Stimulated activated CD4-positive, alpha-beta T cell treated with anti-CD3 and anti-CD28 coated beads, TNF-alpha, amount 100 ng/mL, for 4 hours (primary cell): Measurements from ENCODE around the gene CNST.
"Not testable (repeated sequence)": the region's sequence is repeated elsewhere in the genome, so short reads cannot be mapped to it uniquely, and the experiment has no call there.

ENCODE experiments used
- DNase-seq, 3 experiments: peaks; one replicate each; pipeline ENCODE4 v3.0.0-alpha.2; 2020; ENCODE audit warnings: low read depth in 3 of 3

Gene CNST

DNA sequence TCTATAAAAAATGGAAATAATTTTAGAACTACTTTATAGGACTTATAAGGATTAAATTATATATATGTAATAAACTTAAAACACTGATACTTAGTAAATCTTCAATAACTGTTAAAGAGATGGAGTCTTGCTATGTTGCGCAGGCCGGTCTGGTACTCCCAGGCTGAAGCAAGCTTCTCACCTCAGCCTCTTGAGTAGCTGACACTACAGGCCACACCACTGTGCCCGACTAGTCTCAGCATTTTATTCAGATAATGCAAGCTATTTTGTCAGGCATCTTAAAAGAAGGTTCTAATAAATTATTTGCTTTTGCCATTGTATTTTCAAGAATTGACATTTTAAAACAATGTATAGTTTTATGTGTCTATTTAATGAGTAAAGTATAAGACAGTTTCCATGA is 20.8 kb downstream of the CNST start:
- DNase-seq = no peak

DNA sequence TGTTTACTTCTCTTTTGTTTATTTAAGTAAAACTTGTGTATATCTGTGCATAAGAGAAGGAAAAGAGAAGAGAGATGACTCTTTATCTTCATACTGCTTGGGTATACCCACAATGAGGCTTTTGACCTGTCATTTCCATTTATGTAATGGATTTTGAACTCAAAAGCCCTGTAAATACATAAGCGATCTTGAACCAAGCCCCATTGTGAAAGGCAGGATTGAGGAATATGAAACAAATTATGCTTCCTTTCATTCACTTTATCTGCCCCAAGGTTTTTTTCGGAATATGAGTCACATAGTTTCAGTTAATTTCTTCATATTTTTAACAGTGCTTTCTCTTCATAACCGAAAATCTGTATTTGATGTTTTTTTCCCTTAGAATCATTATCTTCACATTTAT is 21.4 kb downstream of the CNST start:
- no peak for DNase-seq

DNA sequence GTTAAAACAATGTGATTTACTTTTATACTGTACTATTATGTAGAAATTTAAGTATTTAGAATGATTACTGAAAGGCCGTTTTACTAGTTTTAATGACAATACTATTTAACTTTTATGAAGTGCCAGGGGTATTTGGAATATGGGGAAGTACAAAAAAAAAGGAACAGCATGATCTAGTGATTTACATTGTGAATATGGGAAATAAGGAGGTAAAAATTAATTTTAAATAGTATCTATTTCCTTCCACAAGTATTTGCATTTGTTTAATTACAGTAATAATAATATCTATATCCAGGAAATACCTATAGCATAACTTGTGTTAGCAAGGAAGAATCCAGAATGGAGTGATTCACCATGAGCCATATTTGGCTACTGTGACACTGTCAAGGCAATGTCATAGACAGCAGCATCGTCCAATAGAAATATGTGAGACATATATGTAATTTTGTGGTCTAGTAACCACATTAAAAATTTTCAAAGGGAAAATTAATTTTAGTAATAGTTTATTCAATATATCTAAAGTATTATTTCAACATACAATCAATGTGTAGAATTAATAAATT is 22.0 kb downstream of the CNST start:
- DNase-seq = no peak

- DNase-seq = not testable (repeated sequence)
Observed at GRCh38 chr1:246589919-246590318, 23.7 kb downstream of the CNST start.

GRCh38 chr1:246591047-246591446 is 24.8 kb downstream of the CNST start:
- DNase-seq = no peak

- DNase-seq = no peak
Observed at GRCh38 chr1:246591504-246591903, 25.2 kb downstream of the CNST start.

DNA sequence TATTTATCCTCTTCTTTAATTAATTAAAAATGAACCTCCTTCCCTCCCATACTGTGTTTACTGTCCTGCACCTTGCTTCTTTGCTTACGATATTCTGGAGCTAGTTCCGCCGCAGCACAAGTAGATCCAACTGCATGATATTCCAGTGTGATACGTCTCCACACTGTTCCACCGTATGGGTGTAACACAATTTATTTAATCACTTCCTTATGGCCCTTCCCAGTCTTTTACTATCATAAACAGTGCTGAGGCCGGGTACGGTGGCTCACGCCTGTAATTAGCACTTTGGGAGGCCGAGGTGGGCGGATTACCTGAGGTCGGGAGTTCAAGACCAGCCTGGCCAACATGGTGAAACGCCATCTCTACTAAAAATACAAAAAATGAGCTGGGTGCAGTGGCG is 25.7 kb downstream of the CNST start:
- DNase-seq = no peak

GRCh38 chr1:246592695-246593094 is 26.4 kb downstream of the CNST start:
- no peak for DNase-seq

DNA sequence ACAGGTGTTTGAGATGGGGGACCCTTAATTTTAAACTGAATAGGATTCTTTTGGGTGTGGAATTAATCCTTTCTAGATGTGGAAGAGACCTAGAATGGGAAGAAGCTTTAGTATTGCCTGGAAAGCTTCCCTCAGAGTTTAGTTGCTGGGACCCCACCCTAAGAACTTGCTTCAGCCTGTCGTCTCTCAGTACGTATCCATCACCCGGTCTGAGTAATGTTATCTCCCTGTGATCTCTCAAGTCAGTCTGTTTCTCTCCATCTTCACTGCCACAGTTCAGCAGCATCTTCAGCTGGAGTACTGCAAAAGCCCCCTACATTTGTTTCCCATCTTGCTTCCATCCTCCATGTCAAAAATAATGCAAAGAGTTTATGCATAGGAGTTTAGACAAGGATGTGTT is 28.9 kb downstream of the CNST start:
- DNase-seq = no peak

DNA sequence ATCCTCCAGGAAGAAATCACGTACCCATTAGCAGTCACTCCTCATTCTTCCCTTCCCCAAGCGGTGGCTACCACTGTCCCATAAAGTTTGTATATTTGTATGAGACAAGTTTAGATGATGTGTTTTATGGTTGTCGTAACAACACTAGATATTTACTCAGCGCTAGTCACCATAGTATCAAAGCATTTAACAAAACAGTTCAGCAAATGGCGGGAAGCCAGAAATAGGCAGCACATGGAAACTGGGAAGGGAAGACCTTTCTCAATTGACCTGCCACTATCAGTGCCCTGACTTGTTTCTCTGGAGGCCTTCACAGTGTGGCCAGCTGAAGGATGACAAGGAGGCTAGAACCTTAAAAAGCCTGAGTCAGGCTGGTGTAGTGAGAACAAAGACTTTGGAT is 31.1 kb downstream of the CNST start:
- DNase-seq = no peak

- DNase-seq = no peak
Observed at GRCh38 chr1:246597971-246598370, 31.7 kb downstream of the CNST start.

DNA sequence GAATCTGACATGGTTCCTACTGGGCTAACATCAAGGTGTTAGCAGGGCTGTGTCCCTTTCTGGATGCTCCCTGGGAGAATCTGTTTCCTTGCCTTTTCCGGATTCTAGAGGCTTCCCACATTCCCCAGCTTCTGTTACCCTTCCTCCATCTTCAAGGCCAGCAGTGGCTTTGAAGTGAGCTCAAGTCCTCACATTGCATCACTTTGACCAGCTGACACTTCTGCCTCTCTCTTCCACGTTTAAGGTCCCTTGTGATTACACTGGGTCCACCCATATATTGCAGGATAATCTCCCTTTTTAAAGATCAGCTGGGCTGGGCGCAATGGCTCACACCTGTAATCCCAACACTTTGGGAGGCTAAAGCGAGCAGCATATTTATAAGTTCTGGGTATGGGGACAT is 33.1 kb downstream of the CNST start:
- DNase-seq = no peak

DNA sequence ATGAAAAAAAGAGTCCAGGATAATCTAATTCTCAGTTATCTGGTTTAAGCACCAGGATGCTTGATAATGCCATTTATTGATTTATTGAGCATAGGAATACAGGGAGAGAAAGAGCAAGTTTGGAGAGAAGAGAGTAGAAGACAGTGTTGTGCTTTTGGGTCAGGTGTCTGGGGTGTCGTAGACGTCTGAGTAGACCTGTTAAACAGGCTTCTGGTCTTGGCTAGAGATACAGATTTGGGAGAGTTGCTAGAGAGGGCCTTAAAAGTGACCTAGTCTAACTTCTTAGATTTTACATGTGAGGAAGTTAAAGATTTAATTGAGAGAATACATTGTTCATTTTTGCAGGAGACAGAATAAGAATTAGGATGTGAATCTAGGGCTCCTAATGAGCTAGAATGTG is 34.3 kb downstream of the CNST start:
- DNase-seq = no peak

GRCh38 chr1:246602194-246602593 is 35.9 kb downstream of the CNST start:
- no peak for DNase-seq

DNA sequence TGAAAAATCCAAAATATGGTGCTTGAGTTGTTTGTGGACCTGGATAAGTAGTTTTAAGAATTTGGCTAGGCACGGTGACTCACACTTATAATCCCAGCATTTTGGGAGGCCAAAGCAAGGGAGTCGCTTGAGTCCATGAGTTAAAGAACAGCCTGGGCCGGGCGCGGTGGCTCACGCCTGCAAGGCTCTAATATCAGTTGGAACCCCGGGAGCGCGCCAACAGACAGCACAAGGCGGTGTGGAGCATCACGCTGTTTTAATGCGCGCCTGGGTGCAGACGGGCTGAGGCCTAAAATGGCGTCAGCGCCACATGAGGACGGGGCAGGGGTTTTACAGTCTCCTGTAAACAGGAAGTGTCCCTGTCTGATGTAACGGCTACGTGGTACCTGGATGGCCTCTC is 39.0 kb downstream of the CNST start:
- DNase-seq = not testable (repeated sequence)

GRCh38 chr1:246607462-246607861 is 41.2 kb downstream of the CNST start:
- no peak for DNase-seq

DNA sequence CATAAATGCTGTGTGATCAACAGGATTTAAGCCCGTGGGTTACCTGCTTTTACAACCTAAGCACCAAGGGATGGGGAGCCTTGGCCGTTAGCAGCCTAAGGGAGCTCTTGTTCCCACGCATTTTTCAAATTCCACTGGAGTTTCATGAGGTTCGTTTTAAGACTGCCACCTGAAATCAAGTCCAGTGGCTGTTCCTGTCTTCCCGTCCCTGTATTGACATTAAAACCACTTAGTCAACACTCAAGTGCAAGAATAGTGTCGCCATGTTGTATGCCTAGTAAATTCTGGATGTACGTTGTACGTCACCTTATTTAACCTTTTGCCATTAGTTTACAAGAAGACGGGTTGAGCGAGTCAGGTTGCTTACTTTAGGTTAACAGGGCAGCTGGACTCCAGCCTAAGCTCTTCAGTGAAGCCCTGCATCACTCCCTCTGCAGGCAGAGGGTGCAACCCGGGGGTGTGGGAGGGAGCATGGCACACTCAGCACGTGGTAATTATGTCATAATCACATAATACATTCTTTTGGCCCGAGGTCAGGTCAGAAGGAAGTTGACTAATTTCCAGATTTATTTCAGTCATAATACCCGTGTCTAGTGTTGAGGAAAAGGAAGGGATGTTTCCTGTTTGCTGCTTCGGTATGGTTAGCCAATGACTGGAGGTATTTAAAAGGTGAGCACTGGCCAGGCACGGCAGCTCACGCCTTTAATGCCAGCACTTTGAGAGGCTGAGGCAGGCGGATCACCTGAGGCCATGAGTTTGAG is 42.5 kb downstream of the CNST start:
- DNase-seq = peak in 1 of 3 experiments; percentile 8

DNA sequence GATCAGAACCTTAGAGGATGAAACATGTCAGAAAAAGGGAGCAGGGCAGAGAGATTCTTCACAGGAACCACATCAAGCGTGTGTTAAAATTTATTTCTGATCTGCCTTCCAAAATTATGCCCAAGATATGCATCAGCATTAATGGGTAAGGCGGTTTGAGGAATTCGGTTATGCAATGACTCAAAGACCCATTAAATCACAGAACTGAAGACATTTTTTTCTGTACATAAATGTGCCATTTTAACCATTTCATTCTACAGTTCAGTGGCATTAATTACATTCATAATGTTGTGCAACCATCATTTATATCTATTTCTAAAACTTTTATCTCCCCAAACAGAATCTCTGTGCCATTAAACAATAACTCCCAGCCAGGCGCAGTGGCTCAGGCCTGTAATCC is 43.4 kb downstream of the CNST start:
- no peak for DNase-seq

- DNase-seq = no peak
Observed at GRCh38 chr1:246613096-246613758, 47.0 kb downstream of the CNST start.

- no peak for DNase-seq
Observed at GRCh38 chr1:246617156-246617555, 50.9 kb downstream of the CNST start.

DNA sequence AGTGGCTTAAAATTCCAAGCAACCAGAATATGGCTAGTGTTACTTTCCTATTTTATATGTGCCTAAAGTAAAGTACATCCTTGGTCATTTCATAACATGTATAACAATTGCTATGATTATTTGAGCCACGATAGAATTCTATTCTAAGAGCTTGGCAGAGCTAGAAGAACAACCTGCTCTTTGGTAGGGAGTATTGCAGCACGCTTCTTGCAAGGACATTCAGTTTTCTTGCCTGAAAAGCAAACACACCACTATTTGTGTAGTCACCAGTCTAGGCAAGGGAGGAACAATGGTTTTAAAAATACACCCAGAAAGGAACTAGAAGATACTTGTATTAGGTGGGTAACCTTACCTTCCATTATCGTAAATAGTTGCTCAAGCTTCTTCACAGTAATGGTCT is 51.5 kb downstream of the CNST start:
- no peak for DNase-seq

GRCh38 chr1:246618240-246618808 is 52.1 kb downstream of the CNST start:
- no peak for DNase-seq
